ENCODE measurements around the gene CDH4.

DNA sequence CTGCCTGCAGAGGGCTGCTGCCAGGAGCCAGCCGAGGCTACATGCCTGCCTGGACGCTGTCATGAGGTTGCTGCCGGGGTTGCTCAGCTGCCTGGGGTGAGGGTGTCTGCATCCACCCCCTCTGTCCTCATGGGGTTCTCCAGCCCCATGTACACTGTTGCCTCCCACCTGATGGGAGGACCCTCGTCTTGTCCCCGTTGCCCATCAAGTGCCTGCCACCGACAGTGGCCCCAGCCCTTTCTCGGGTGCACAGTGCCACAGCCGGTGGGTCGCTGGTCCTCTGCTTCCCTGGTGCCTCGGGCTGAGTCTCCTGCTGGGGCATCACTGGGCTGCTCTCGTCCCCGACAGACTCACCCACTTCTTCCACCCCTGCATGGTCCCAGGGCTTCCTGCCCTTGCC lies 313.7 kb downstream of the CDH4 start:
- TF ChIP-seq, protein P1, sequence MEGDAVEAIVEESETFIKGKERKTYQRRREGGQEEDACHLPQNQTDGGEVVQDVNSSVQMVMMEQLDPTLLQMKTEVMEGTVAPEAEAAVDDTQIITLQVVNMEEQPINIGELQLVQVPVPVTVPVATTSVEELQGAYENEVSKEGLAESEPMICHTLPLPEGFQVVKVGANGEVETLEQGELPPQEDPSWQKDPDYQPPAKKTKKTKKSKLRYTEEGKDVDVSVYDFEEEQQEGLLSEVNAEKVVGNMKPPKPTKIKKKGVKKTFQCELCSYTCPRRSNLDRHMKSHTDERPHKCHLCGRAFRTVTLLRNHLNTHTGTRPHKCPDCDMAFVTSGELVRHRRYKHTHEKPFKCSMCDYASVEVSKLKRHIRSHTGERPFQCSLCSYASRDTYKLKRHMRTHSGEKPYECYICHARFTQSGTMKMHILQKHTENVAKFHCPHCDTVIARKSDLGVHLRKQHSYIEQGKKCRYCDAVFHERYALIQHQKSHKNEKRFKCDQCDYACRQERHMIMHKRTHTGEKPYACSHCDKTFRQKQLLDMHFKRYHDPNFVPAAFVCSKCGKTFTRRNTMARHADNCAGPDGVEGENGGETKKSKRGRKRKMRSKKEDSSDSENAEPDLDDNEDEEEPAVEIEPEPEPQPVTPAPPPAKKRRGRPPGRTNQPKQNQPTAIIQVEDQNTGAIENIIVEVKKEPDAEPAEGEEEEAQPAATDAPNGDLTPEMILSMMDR (conservative IDR thresholded peaks at IDR 0.05), result no peak
- no peak for TF ChIP-seq EZH2 (IDR thresholded peaks at IDR 0.05; ENCODE audit: low read depth)
